AML-193 (cell line): ENCODE data around the gene CNDP1.
"Not testable (repeated sequence)": the region's sequence is repeated elsewhere in the genome, so short reads cannot be mapped to it uniquely, and the experiment has no call there.

Source experiments
- DNase-seq, 2 experiments: peaks; one replicate each; lab custom pipeline; 2025; lab: John Stamatoyannopoulos, UW

Gene CNDP1

GRCh38 chr18:74520096-74520833 is 14.0 kb upstream of the CNDP1 start:
- no peak for DNase-seq

GRCh38 chr18:74521068-74521725 is 13.1 kb upstream of the CNDP1 start:
- DNase-seq, result no peak

- DNase-seq, result no peak
These were observed 11.4 kb upstream of the CNDP1 start for GRCh38 chr18:74522635-74523548.

GRCh38 chr18:74524097-74524496 is 10.2 kb upstream of the CNDP1 start:
- no peak for DNase-seq

- not testable (repeated sequence) for DNase-seq
These were observed 9.4 kb upstream of the CNDP1 start for GRCh38 chr18:74524915-74525314.

GRCh38 chr18:74525741-74526140 is 8.6 kb upstream of the CNDP1 start:
- no peak for DNase-seq

GRCh38 chr18:74526488-74526887 is 7.8 kb upstream of the CNDP1 start:
- DNase-seq, result no peak

- DNase-seq, result no peak
These were observed 5.8 kb upstream of the CNDP1 start for GRCh38 chr18:74528478-74528877.

GRCh38 chr18:74528913-74529312 is 5.4 kb upstream of the CNDP1 start:
- DNase-seq, result no peak

GRCh38 chr18:74529378-74529777 is 4.9 kb upstream of the CNDP1 start:
- DNase-seq, result no peak

GRCh38 chr18:74529811-74530583 is 4.3 kb upstream of the CNDP1 start:
- no peak for DNase-seq

- no peak for DNase-seq
These were observed 3.8 kb upstream of the CNDP1 start for GRCh38 chr18:74530584-74530862.

- no peak for DNase-seq
These were observed 3.3 kb upstream of the CNDP1 start for GRCh38 chr18:74531043-74531442.

- no peak for DNase-seq
These were observed 1.7 kb upstream of the CNDP1 start for GRCh38 chr18:74532511-74533025.

GRCh38 chr18:74533666-74534065 is 634 bp upstream of the CNDP1 start:
- DNase-seq, result no peak

- no peak for DNase-seq
These were observed 815 bp downstream of the CNDP1 start for GRCh38 chr18:74534981-74535649.

- DNase-seq, result no peak
These were observed 5.0 kb downstream of the CNDP1 start for GRCh38 chr18:74539289-74539688.

GRCh38 chr18:74540652-74541421 is 6.5 kb downstream of the CNDP1 start:
- DNase-seq, result no peak

GRCh38 chr18:74541703-74542555 is 7.6 kb downstream of the CNDP1 start:
- DNase-seq, result no peak

GRCh38 chr18:74544898-74545297 is 10.6 kb downstream of the CNDP1 start:
- no peak for DNase-seq
